GM19238 (cell line): ENCODE results near the gene CFAP65.

ENCODE experiments used
- DNase-seq: peaks from one replicate; pipeline ENCODE4 v3.0.0; 2011; ENCODE audit warnings: low spot score; ENCODE audit not compliant: insufficient read length

The CFAP65 gene

GRCh38 chr2:219059725-219060682, 18.7 kb upstream of the CFAP65 start:
- no peak for DNase-seq

- DNase-seq = no peak
Observed at GRCh38 chr2:219059375-219059724, 18.0 kb upstream of the CFAP65 start.

- DNase-seq = no peak
Observed at GRCh38 chr2:219058541-219059374, 17.4 kb upstream of the CFAP65 start.

- peak; percentile 79 for DNase-seq
Observed at GRCh38 chr2:219057709-219058540, 16.6 kb upstream of the CFAP65 start.

GRCh38 chr2:219056896-219057708, 15.8 kb upstream of the CFAP65 start:
- DNase-seq = no peak

GRCh38 chr2:219056176-219056895, 15.0 kb upstream of the CFAP65 start:
- no peak for DNase-seq

GRCh38 chr2:219054956-219055903, 13.9 kb upstream of the CFAP65 start:
- no peak for DNase-seq

- DNase-seq = no peak
Observed at GRCh38 chr2:219049282-219049681, 8.0 kb upstream of the CFAP65 start.

- no peak for DNase-seq
Observed at GRCh38 chr2:219045937-219046550, 4.7 kb upstream of the CFAP65 start.

GRCh38 chr2:219042750-219043149, 1.4 kb upstream of the CFAP65 start:
- no peak for DNase-seq

GRCh38 chr2:219042157-219042556, 841 bp upstream of the CFAP65 start:
- no peak for DNase-seq

GRCh38 chr2:219038600-219038999, 2.7 kb downstream of the CFAP65 start:
- no peak for DNase-seq

GRCh38 chr2:219037783-219038499, 3.4 kb downstream of the CFAP65 start:
- DNase-seq = no peak

GRCh38 chr2:219035942-219036341, 5.4 kb downstream of the CFAP65 start:
- DNase-seq = no peak

GRCh38 chr2:219034823-219035222, 6.5 kb downstream of the CFAP65 start:
- no peak for DNase-seq

GRCh38 chr2:219032051-219032745, 9.1 kb downstream of the CFAP65 start:
- DNase-seq = no peak
